Esophagus (tissue), 2 donors: ENCODE results near the gene COL4A1. TPM values are rescaled to one million over a fixed set of nuclear protein-coding genes. Genes with fewer than 3 reads are reported as not detected.

Experiments used
- H3K27ac ChIP-seq, 2 donors: one replicate each; pipeline ENCODE4 v1.5.1; 2013; ENCODE audit warnings: low read depth in 2 of 2, mild to moderate bottlenecking in 2 of 2, inconsistent platforms in 1 of 2, low read length in 1 of 2, moderate library complexity in 1 of 2
- H3K27me3 ChIP-seq, 2 donors: one replicate each; pipeline ENCODE4 v1.6.1; 2013; ENCODE audit warnings: low read length in 2 of 2, control low read depth in 1 of 2, mild to moderate bottlenecking in 1 of 2; ENCODE audit not compliant: insufficient read depth in 2 of 2, control insufficient read depth in 1 of 2
- H3K36me3 ChIP-seq, 2 donors: one replicate each; pipeline ENCODE4 v1.6.1; 2013; ENCODE audit warnings: low read length in 1 of 2; ENCODE audit not compliant: control insufficient read depth in 2 of 2, insufficient read depth in 2 of 2
- H3K4me1 ChIP-seq, 2 donors: one replicate each; pipeline ENCODE4 v1.6.1; 2013; ENCODE audit warnings: low read length in 1 of 2; ENCODE audit not compliant: control insufficient read depth in 2 of 2, insufficient read depth in 2 of 2
- H3K4me3 ChIP-seq, 2 donors: one replicate each; pipeline ENCODE4 v1.5.1; 2013; ENCODE audit warnings: low read length in 2 of 2, mild to moderate bottlenecking in 2 of 2, low read depth in 1 of 2, moderate library complexity in 1 of 2
- H3K9me3 ChIP-seq, 2 donors: one replicate each; pipeline ENCODE4 v1.6.1; 2013; ENCODE audit warnings: mild to moderate bottlenecking in 2 of 2, low read depth in 1 of 2, low read length in 1 of 2, moderate library complexity in 1 of 2; ENCODE audit not compliant: control insufficient read depth in 2 of 2, insufficient read depth in 1 of 2
- WGBS, 2 donors: extraction: QIAGEN DNeasy Blood & Tissue Kit; methylation state at CpG; one replicate each; pipeline ENCODE4 v1.1.7; 2013; 5-methylcytosine and 5-hydroxymethylcytosine counted together
- polyA plus RNA-seq, 2 donors: library from polyadenylated mRNA; stranded (reverse); fragments of 200-250 nt; gene quantifications; one replicate each; pipeline ENCODE4 v1.2.3, GENCODE V29; 2013
- donor health status: healthy with polysubstance abuse.
- donor health status: Bipolar disorder and iron deficiency.

The COL4A1 gene
- polyA plus RNA-seq, 2 donors, result 10.4 to 23.7 TPM

GRCh38 chr13:110103534-110103933, 203.4 kb downstream of the COL4A1 start:
- no peaks in the 10 kb centered on the region for H3K4me1 ChIP-seq
- H3K9me3 ChIP-seq, result peaks cover 0 to 7% of the 10 kb centered on the region in 2 donors
- no peak overlapping the region for H3K27ac ChIP-seq
- no peaks in the 10 kb centered on the region for H3K27me3 ChIP-seq
- H3K4me3 ChIP-seq, result no peak overlapping the region
- WGBS, 2 donors, result 29 to 36% methylated on average over 2 of the region's 2 CpGs
- no peaks in the 10 kb centered on the region for H3K36me3 ChIP-seq

GRCh38 chr13:110103026-110103425, 203.9 kb downstream of the COL4A1 start:
- Histone ChIP-seq H3K27ac (no peak overlapping the region), H3K4me3 (no peak overlapping the region), H3K27me3 (no peaks in the 10 kb centered on the region), H3K9me3 (peaks cover 0 to 7% of the 10 kb centered on the region in 2 donors), H3K36me3 (no peaks in the 10 kb centered on the region), H3K4me1 (no peaks in the 10 kb centered on the region)
- WGBS, 2 donors, result 68 to 84% methylated on average over 5 of the region's 5 CpGs

GRCh38 chr13:110102053-110102452, 204.9 kb downstream of the COL4A1 start:
- no peaks in the 10 kb centered on the region for H3K36me3 ChIP-seq
- 91 to 94% methylated on average over 4 of the region's 4 CpGs for WGBS, 2 donors
- no peaks in the 10 kb centered on the region for H3K27me3 ChIP-seq
- no peak overlapping the region for H3K27ac ChIP-seq
- H3K4me1 ChIP-seq, result no peaks in the 10 kb centered on the region
- no peak overlapping the region for H3K4me3 ChIP-seq
- peaks cover 0 to 7% of the 10 kb centered on the region in 2 donors for H3K9me3 ChIP-seq

DNA sequence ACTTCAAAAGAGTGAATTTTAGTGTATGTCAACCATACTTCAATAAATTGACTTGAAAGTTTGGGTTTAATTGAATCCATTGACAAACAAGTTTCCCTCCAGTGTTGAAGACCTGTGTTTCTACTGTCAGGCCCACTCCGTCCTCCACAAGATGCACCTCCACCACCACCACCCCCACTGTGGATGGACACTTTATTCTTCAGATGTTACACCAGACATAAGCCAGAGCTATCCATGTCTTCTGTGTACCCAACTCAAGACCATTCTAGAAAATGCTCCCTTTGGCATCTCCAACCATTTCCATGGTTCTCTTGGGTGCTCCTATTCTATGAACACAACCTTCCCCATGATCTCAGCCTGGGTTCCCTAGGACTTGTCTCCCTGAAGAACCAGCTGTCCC, 207.0 kb downstream of the COL4A1 start:
- peaks cover 0 to under 1% of the 10 kb centered on the region in 2 donors for H3K4me1 ChIP-seq
- H3K27ac ChIP-seq, result no peak overlapping the region
- no peaks in the 10 kb centered on the region for H3K36me3 ChIP-seq
- H3K27me3 ChIP-seq, result no peaks in the 10 kb centered on the region
- H3K4me3 ChIP-seq, result no peak overlapping the region
- peaks cover 0 to 7% of the 10 kb centered on the region in 2 donors for H3K9me3 ChIP-seq
- 86 to 92% methylated on average over 1 of the region's 1 CpG for WGBS, 2 donors

Other genes starting within 250 kb of the COL4A1 start
- 10 to 100 TPM; 25.3 to 39.2 TPM for gene COL4A2, start 127 bp upstream of the COL4A1 start, polyA plus RNA-seq